ENCODE measurements around the gene CAMK4.
"Not testable (repeated sequence)": the region's sequence is repeated elsewhere in the genome, so short reads cannot be mapped to it uniquely, and the experiment has no call there.

The CAMK4 gene

GRCh38 chr5:111259636-111260035 is 35.5 kb downstream of the CAMK4 start:
- no peak for DNase-seq

- DNase-seq: no peak
Observed at GRCh38 chr5:111261610-111262009, 37.4 kb downstream of the CAMK4 start.

- no peak for DNase-seq
Observed at GRCh38 chr5:111262153-111262552, 38.0 kb downstream of the CAMK4 start.

- no peak for DNase-seq
Observed at GRCh38 chr5:111262815-111263214, 38.6 kb downstream of the CAMK4 start.

- no peak for DNase-seq
Observed at GRCh38 chr5:111266491-111266890, 42.3 kb downstream of the CAMK4 start.

GRCh38 chr5:111268300-111268699 is 44.1 kb downstream of the CAMK4 start:
- DNase-seq: no peak

- DNase-seq: no peak
Observed at GRCh38 chr5:111271885-111272284, 47.7 kb downstream of the CAMK4 start.

GRCh38 chr5:111277061-111277460 is 52.9 kb downstream of the CAMK4 start:
- DNase-seq: no peak

GRCh38 chr5:111278858-111279504 is 54.8 kb downstream of the CAMK4 start:
- DNase-seq: peak; percentile 68 to 87 (median 79)

GRCh38 chr5:111280282-111280951 is 56.2 kb downstream of the CAMK4 start:
- DNase-seq: no peak

- DNase-seq: no peak
Observed at GRCh38 chr5:111282798-111283197, 58.6 kb downstream of the CAMK4 start.

GRCh38 chr5:111284825-111285224 is 60.6 kb downstream of the CAMK4 start:
- DNase-seq: no peak

- DNase-seq: no peak
Observed at GRCh38 chr5:111294551-111294950, 70.4 kb downstream of the CAMK4 start.

- DNase-seq: no peak
Observed at GRCh38 chr5:111295649-111296048, 71.5 kb downstream of the CAMK4 start.

GRCh38 chr5:111296570-111296969 is 72.4 kb downstream of the CAMK4 start:
- no peak for DNase-seq

GRCh38 chr5:111299067-111299481 is 74.9 kb downstream of the CAMK4 start:
- DNase-seq: peak in 1 of 5 experiments; percentile 32

- no peak for DNase-seq
Observed at GRCh38 chr5:111299831-111300432, 75.7 kb downstream of the CAMK4 start.

- DNase-seq: no peak
Observed at GRCh38 chr5:111301264-111301663, 77.1 kb downstream of the CAMK4 start.

- not testable (repeated sequence) for DNase-seq
Observed at GRCh38 chr5:111302043-111302442, 77.9 kb downstream of the CAMK4 start.

GRCh38 chr5:111308951-111309350 is 84.8 kb downstream of the CAMK4 start:
- no peak for DNase-seq

- DNase-seq: no peak
Observed at GRCh38 chr5:111309384-111309783, 85.2 kb downstream of the CAMK4 start.

GRCh38 chr5:111310711-111311620 is 86.8 kb downstream of the CAMK4 start:
- no peak for DNase-seq

- no peak for DNase-seq
Observed at GRCh38 chr5:111311666-111312065, 87.5 kb downstream of the CAMK4 start.

Data from T-helper 2 cell (primary cell).